Breast epithelium (tissue), 4 donors: Measurements from ENCODE around the gene TMCC1. TPM values are rescaled to one million over a fixed set of nuclear protein-coding genes. Genes with fewer than 3 reads are reported as not detected.
A peak's percentile ranks its signal among the peaks of the same experiment; 100 is the strongest.

Experiments used
- DNase-seq, 2 donors: peaks; one replicate each; pipeline ENCODE4 v3.0.0-alpha.2; 2019; ENCODE audit warnings: low spot score in 2 of 2
- H3K27ac ChIP-seq, 2 donors: fragments of 200-600 bp; sonication (generic) in 1 of 2; one replicate each; pipeline ENCODE4 v1.5.1; 2016 to 2019; ENCODE audit warnings: mild to moderate bottlenecking in 1 of 2
- H3K27me3 ChIP-seq, 2 donors: fragments of 200-600 bp; sonication (generic) in 1 of 2; one replicate each; pipeline versions ENCODE4 v1.5.1 to v1.6.0; 2017 to 2019; ENCODE audit warnings: control low read depth in 1 of 2, mild to moderate bottlenecking in 1 of 2
- H3K36me3 ChIP-seq: fragments of 200-600 bp; one replicate; pipeline ENCODE4 v1.5.1; 2019
- H3K4me1 ChIP-seq, 2 donors: fragments of 200-600 bp; sonication (generic); one replicate each; pipeline ENCODE4 v1.5.1; 2016 to 2019; ENCODE audit warnings: control low read depth in 1 of 2
- H3K4me3 ChIP-seq, 3 donors: fragments of 200-600 bp; sonication (generic); 1 replicate in 2 of 3; 2 replicates in 1 of 3; pipeline ENCODE4 v1.5.1; 2016 to 2019; ENCODE audit warnings: mild to moderate bottlenecking in 3 of 3, moderate library complexity in 2 of 3
- H3K9me3 ChIP-seq, 2 donors: fragments of 200-600 bp; sonication (generic) in 1 of 2; one replicate each; pipeline ENCODE4 v1.5.1; 2016 to 2019; ENCODE audit warnings: control low read depth in 1 of 2
- CTCF ChIP-seq, 3 donors: fragments of 450-650 bp; IDR thresholded peaks; one replicate each; pipeline ENCODE4 v1.5.1; 2016 to 2017; ENCODE audit warnings: antibody characterized with exemption in 3 of 3, mild to moderate bottlenecking in 3 of 3, moderate library complexity in 3 of 3
- POLR2A ChIP-seq: fragments of 450-650 bp; IDR thresholded peaks from one replicate; pipeline ENCODE4 v1.6.1; 2016; ENCODE audit warnings: antibody characterized with exemption, mild to moderate bottlenecking, moderate library complexity
- POLR2AphosphoS5 ChIP-seq, 3 donors: sonication (generic); formaldehyde crosslinking; IDR thresholded peaks; one replicate each; pipeline ENCODE4 v1.6.1; 2017; ENCODE audit warnings: antibody characterized with exemption in 3 of 3
- intact Hi-C: fragments of 100-400 bp; cut with DNase I; formaldehyde crosslinking; loops from one replicate; pipeline ENCODE4 v1.15.1; 2023; ENCODE audit warnings: low total_unique reads
- total RNA-seq, 3 donors: library from RNA; depleted of rRNA; stranded (reverse); fragments of >200 nt; gene quantifications; one replicate each; pipeline ENCODE4 v1.1.0, GENCODE V29; 2016

TMCC1 gene
- total RNA-seq, 3 donors from 2014 or later, result 29.4 to 48.1 (median 29.8) TPM

- no peaks in the 10 kb centered on the region for H3K36me3 ChIP-seq
- H3K4me1 ChIP-seq, result peaks cover 0 to 4% of the 10 kb centered on the region in 2 donors
- no peaks in the 10 kb centered on the region for H3K9me3 ChIP-seq
- TF ChIP-seq CTCF (IDR thresholded peaks at IDR 0.05) (no peak), POLR2AphosphoS5 (IDR thresholded peaks at IDR 0.05) (no peak), POLR2A (no peak)
- intact Hi-C loops, result no loop called here
- H3K27ac ChIP-seq, result peak overlapping the region in 1 of 2 donors; percentile 68
- no peak for DNase-seq
- H3K27me3 ChIP-seq, result no peaks in the 10 kb centered on the region
- no peak overlapping the region for H3K4me3 ChIP-seq
Measured at GRCh38 chr3:129618901-129619671, 274.4 kb downstream of the TMCC1 start.

DNA sequence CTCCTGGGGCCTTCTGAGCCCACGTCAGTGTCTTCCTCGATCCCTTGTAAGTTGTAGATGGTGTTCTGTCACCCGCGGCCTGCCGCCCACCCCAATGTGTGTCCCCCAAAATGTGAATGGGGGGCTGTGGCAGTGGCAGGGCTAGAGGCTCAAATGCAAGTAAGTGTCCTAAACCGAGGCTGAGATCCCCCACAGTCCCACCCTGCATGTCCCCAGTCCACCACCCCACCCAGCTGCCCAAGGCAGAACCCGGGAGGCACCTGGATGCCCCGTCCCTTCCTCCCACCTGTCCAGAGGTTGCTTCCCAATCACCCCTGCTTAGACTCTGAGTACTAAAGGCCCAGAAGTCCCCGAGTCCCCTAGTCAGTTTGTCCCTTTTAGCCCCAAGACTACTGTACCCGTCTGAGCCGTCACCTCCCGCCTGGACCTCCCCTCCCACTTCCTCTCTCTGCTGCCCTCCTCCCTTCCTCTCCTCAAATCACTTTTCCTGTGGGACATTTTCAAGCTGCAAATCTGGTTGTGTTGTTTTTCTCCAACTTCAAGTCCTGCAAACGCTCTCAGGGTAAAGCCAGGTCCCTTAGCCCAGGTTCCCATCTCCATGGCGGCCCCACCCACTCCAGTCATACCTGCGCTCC, 275.2 kb downstream of the TMCC1 start:
- H3K4me1 ChIP-seq, result peaks cover 0 to 4% of the 10 kb centered on the region in 2 donors
- no peak for DNase-seq
- intact Hi-C loops, result no loop called here

DNA sequence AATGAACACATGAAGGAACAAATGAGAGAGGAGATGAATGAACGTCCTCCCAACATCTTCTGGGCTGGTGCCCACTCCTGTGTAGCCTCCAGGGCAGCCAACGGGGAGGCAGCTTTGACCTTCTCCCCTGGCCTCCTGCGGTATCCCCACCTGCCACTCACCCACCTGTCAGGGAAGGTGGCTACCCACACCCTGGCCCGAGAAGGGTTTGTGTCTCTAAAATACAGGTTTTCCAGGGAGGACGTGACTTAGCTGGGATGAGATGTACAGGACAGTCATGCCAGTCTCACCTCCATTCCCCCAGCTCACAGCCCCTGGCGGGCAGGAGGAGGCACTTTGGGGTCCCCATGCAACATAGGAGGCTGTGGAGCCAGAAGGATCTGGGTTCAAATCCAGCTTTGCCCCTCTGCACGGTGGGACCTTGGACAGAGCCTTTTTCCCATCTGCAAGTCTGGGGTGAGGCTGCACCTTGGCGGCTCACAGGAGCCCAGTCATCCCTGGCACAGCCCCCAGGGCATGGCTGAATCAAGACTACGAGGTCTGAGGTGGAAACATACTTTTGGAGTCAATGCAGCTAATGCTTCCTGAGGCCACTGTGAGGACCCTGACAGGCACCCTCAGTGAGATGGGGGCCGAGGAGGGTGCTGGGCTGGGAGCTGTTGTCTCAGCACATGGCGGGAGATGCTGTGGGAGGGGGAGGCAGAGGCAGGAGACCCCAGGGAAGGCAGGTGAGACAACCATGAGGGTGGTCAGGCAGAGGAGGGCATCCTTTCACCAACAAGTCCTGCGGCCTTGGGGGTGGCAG, 275.9 kb downstream of the TMCC1 start:
- Histone ChIP-seq H3K27me3 (no peaks in the 10 kb centered on the region), H3K36me3 (no peaks in the 10 kb centered on the region), H3K4me3 (no peak overlapping the region), H3K4me1 (peaks cover 0 to under 1% of the 10 kb centered on the region in 2 donors), H3K27ac (peak overlapping the region; percentile 29 to 80), H3K9me3 (no peaks in the 10 kb centered on the region)
- TF ChIP-seq POLR2A (no peak), CTCF (IDR thresholded peaks at IDR 0.05) (no peak), POLR2AphosphoS5 (IDR thresholded peaks at IDR 0.05) (no peak)
- DNase-seq, result no peak
- intact Hi-C loops, result no loop called here

More for the DNA sequence above, 275.2 kb downstream of the TMCC1 start:
- TF ChIP-seq POLR2A (no peak), POLR2AphosphoS5 (IDR thresholded peaks at IDR 0.05) (no peak), CTCF (IDR thresholded peaks at IDR 0.05) (no peak)
- Histone ChIP-seq H3K27me3 (no peaks in the 10 kb centered on the region), H3K4me3 (no peak overlapping the region), H3K27ac (peak overlapping the region in 1 of 2 donors; percentile 80), H3K36me3 (no peaks in the 10 kb centered on the region), H3K9me3 (no peaks in the 10 kb centered on the region)

DNA sequence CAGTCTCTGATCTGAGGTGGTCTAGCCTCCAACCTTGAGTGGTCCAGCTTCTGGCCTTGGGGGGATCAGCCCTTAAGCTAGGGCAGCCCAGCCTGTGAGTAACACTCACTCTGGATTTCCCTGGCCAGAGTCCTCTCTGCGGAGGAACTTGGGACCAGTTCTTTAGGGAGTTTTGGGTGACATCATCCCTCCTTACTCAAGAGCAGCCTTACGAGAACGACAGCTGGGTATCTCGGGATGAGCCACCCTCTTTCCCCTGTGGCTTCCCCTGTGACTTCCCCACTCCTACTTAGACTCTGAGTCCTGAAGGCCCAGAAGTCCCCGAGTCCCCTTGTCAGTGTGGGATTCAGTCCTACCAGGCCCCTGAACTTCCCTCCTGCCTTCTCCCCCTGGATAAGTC, 276.8 kb downstream of the TMCC1 start:
- Histone ChIP-seq H3K27ac (peak overlapping the region; percentile 29 to 80), H3K4me3 (no peak overlapping the region), H3K4me1 (peaks cover 0 to 6% of the 10 kb centered on the region in 2 donors), H3K27me3 (no peaks in the 10 kb centered on the region), H3K36me3 (no peaks in the 10 kb centered on the region), H3K9me3 (no peaks in the 10 kb centered on the region)
- DNase-seq, result no peak
- intact Hi-C loops, result no loop called here
- no peak for TF ChIP-seq POLR2AphosphoS5 (IDR thresholded peaks at IDR 0.05)
- TF ChIP-seq POLR2A, result no peak
- TF ChIP-seq CTCF (IDR thresholded peaks at IDR 0.05), result no peak
